Right lobe of liver (tissue), 4 donors: ENCODE results near the gene TREX2.

Experiments
- POLR2A ChIP-seq: fragments of 450-650 bp; IDR thresholded peaks from one replicate; pipeline ENCODE4 v1.6.1; 2017; ENCODE audit warnings: antibody characterized with exemption, mild to moderate bottlenecking
- TF ChIP-seq, protein P1 (sequence below), 4 donors: fragments of 200-600 bp in 3 of 4; fragments of 450-650 bp in 1 of 4; IDR thresholded peaks; one replicate each; pipeline versions ENCODE4 v1.5.1 to v1.8.0; 2016 to 2022; ENCODE audit warnings: antibody characterized with exemption in 4 of 4, mild to moderate bottlenecking in 2 of 4
- donor health status: DM: no; HTN: no; CAD: no.
- donor health status: DM: no; HTN: no; CAD: no.
- donor health status: DM: no; HTN: yes; CAD: no.

DNA sequence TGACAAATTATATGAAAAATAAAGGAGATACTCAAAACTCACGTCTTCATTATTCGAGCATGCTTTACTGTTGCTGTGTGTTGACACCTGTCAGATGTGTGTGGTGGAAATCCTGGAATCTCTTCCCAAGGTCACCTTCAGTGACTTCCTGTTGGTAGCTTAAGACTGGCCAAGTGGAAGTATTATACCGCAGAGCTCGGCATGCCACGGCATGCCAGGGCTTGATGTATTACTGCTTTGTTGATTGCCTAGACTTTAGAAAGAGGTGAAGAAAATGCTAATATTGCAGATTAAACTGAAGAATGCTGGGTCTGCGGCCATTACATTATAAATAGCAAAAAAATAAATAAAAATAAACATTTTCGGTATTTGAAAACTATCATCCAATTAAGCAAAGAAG lies 4.6 kb downstream of the TREX2 start:
- TF ChIP-seq, protein P1, sequence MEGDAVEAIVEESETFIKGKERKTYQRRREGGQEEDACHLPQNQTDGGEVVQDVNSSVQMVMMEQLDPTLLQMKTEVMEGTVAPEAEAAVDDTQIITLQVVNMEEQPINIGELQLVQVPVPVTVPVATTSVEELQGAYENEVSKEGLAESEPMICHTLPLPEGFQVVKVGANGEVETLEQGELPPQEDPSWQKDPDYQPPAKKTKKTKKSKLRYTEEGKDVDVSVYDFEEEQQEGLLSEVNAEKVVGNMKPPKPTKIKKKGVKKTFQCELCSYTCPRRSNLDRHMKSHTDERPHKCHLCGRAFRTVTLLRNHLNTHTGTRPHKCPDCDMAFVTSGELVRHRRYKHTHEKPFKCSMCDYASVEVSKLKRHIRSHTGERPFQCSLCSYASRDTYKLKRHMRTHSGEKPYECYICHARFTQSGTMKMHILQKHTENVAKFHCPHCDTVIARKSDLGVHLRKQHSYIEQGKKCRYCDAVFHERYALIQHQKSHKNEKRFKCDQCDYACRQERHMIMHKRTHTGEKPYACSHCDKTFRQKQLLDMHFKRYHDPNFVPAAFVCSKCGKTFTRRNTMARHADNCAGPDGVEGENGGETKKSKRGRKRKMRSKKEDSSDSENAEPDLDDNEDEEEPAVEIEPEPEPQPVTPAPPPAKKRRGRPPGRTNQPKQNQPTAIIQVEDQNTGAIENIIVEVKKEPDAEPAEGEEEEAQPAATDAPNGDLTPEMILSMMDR (IDR thresholded peaks at IDR 0.05): no peak
- no peak for TF ChIP-seq POLR2A
